GM18858 (cell line): ENCODE data around the gene PTPMT1.
A peak's percentile ranks its signal among the peaks of the same experiment; 100 is the strongest.
"Not testable (repeated sequence)": the region's sequence is repeated elsewhere in the genome, so short reads cannot be mapped to it uniquely, and the experiment has no call there.

ENCODE experiments used
- ATAC-seq: cut with Tn5 transposase; IDR thresholded peaks from one replicate; pipeline ENCODE4 v1.9.1; 2021; ENCODE audit not compliant: unreplicated experiment

PTPMT1 gene

DNA sequence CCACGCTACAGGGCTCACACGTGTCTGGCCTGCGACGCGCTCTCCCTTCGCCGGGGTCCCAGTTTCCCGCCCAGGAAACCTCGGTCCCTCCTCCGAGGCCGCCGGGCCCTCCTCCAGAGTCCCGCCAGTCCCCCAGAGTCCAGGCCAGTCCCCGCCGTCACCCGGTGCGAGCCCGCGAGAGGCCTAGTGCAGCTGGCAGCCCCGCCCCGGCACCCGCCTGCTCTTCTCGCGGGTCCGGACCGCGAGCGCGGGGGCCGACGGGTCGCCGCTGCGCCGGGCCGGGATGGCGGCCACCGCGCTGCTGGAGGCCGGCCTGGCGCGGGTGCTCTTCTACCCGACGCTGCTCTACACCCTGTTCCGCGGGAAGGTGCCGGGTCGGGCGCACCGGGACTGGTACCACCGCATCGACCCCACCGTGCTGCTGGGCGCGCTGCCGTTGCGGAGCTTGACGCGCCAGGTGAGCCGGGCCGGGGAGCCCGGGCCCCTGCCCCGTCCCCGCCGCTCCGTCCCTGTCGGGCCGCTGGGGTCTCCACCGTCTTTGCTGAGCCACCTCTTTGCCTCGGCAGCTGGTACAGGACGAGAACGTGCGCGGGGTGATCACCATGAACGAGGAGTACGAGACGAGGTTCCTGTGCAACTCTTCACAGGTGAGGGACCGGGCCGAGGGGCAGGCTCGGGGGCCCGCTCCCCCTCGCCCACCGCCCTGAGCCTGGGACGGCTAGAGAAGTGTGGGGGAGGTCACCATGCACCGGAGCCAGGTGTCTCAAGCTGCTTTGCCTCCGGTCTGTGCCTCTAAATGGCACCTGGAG, at the start of gene PTPMT1:
Gene PTPMT1 (plus strand): TSS at position 260 of the 809 bp plus-strand sequence. CDS start 24 bp downstream, at position 284.
- peak; percentile 67 for ATAC-seq

GRCh38 chr11:47516155-47516554, 49.2 kb upstream of the PTPMT1 start:
- no peak for ATAC-seq

DNA sequence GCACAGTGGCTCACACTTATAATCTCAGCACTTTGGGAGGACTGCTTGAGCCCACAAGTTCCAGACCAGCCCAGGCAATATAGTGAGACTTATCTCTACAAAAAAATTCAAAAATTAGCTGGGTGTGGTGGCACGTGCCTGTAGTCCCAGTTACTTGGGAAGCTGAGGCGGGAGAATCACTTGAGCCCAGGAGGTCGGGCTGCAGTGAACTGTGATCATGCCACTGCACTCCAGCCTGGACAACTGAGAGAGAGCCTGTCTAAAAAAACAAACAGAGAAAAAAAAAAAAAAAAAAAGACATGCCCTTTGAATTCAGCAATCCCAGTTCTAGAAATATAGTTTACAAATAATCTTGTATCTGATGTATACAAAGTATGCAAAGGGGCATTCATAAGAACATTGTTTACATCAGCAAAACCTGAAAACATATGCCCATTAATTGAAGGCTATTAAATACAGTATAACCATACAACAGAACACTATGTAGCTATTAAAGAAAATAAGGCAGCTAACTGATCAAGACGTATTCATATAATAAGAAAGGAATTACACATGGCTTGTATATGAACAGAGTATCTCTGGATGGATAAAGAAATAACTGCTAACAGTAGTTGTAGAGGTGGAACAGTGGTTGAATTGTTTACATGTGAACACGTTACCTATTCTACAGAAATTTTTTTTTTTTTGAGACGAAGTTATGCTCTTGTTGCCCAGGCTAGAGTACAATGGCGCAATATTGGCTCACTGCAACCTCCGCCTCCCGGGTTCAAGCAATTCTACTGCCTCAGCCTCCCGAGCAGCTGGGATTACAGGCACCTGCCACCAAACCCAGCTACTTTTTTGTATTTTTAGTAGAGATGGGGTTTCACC, 48.2 kb upstream of the PTPMT1 start:
- no peak for ATAC-seq

- ATAC-seq, result no peak
Measured at GRCh38 chr11:47518212-47518964, 47.0 kb upstream of the PTPMT1 start.

DNA sequence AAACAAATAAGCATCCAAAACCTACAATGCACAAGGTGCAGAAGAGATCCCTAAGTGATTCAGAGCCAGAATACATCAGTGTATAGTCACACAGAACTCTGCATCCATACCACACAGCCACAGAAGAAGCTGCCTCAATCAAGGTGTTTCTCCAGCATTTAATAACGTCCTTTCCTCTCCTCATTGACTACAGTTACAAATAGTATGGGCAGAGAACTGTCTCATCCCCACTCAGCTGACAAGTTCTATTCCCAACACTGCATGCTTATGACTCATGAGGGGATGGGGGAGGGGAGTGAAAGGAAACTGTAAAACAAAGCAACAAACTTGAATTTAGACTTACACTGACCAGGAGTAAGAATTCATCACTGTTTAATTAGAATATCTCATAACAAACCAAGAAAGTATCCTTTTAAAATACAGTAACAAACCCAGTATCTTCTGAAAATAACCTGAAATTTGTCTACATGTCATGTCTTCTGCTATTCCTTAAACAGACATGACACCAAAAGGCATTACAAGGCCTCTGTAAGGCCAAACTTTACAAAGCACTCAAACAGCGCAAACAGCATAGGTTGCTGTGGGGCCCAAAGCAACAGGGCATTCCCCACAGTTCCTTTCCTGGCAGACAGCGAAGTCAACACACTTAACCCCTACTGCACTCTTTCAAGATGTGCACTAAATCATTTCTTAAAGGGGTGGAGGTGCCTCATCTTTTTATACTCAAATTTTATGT, 41.7 kb upstream of the PTPMT1 start:
- ATAC-seq, result no peak

GRCh38 chr11:47524291-47524874, 41.0 kb upstream of the PTPMT1 start:
- no peak for ATAC-seq

- ATAC-seq, result not testable (repeated sequence)
Measured at GRCh38 chr11:47526032-47526431, 39.4 kb upstream of the PTPMT1 start.

- ATAC-seq, result no peak
Measured at GRCh38 chr11:47527186-47527585, 38.2 kb upstream of the PTPMT1 start.

GRCh38 chr11:47529951-47530350, 35.4 kb upstream of the PTPMT1 start:
- no peak for ATAC-seq

DNA sequence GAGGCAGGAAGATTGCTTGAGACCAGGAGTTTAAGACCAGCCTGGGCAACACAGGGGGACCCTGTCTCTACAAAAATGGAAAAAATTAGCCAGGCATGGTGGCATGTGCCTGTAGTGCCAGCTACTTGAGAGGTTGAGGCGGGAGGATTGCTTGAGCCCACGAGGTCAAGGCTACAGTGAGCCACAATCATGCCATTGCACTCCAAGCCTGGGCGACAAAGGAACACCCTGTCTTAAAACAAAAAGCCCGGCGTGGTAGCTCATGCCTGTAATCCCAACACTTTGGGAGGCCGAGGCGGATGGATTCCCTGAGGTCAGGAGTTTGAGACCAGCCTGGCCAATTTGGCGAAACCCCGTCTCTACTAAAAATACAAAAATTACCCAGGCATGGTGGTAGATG, 34.7 kb upstream of the PTPMT1 start:
- not testable (repeated sequence) for ATAC-seq

DNA sequence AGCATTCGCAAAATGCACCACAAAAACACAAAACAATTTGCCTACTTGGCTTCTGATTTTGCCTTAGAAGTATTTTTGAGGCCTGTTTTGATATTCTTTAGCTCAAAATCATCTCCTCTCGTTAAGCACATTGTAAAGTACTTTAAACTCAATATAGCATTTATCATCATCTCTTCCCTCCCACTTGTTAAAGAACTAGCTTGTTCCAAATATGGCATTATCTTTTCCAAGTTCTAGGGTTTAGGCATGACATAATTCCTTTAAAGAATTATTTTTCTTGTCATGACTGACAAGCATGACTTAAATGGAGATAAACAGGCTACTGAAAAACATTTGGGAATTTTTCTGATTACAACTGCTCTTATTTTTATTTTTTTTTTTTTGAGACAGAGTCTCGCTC, 33.7 kb upstream of the PTPMT1 start:
- no peak for ATAC-seq

- no peak for ATAC-seq
Measured at GRCh38 chr11:47532597-47533213, 32.7 kb upstream of the PTPMT1 start.

DNA sequence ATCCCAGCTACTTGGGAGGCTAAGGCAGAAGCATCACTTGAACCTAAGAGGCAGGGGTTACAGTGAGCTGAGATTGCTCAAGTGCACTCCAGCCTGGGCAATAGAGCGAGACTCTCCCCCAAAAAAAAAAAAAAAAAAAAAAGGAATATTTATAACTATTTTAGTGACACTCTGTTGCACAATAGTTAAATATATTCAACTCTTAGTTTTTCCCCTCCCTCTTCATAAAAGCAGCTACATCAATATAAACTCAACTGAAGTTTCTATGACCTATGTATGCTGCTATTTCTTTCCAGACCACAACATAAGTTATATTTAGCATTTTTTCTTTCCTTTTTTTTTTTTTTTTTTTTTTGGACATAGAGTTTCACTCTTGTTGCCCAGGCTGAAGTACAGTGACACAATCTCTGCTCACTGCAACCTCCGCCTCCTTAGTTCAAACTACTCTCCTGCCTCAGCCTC, 31.7 kb upstream of the PTPMT1 start:
- ATAC-seq, result no peak

DNA sequence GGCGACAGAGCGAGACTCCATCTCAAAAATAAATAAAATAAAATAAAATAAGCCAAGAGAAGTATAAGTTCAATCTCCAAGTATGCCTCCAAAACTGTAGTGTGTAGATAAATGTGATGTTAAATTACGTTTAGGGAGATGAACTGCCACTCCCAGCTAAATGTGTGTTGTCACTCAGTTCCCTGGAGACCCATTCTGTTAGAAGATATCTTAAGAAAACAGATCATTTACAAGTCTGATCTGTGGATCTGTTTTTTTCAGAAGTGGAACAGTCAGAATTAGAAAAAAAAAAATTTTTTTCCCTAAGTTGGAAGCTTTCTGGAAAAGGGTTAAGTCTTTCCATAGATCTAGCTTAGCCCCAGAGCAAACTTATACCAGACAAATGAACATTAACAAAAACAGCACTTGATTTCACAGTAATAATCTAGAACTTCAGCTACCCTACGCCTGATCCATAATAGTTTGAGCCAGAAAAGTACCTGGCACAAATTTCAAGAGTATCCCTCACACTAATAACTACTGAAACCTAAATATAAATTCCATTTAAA, 30.6 kb upstream of the PTPMT1 start:
- no peak for ATAC-seq

- ATAC-seq, result no peak
Measured at GRCh38 chr11:47536915-47537314, 28.5 kb upstream of the PTPMT1 start.

- ATAC-seq, result no peak
Measured at GRCh38 chr11:47538741-47539565, 26.4 kb upstream of the PTPMT1 start.

DNA sequence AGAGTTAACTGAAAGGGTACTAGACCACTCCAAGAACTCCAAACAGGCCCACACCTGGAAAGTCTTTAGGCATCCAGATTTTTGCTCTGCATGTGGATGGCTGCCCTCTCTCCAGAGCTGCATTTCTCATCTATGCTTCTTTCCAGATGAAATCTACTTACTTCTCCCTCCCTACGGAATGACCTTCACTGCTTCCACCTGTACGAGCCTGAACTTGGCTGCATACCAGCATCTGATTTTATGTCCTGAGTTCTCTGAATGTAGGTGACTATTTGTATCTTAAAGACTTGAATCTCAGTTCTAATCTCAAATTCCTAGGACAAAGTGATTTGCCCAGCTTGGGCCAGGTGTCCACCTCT, 25.7 kb upstream of the PTPMT1 start:
- ATAC-seq, result no peak

GRCh38 chr11:47541070-47541469, 24.3 kb upstream of the PTPMT1 start:
- no peak for ATAC-seq

- no peak for ATAC-seq
Measured at GRCh38 chr11:47545298-47545697, 20.1 kb upstream of the PTPMT1 start.
